ENCODE results near the gene RBM4B.
A peak's percentile ranks its signal among the peaks of the same experiment; 100 is the strongest.

Gene RBM4B

DNA sequence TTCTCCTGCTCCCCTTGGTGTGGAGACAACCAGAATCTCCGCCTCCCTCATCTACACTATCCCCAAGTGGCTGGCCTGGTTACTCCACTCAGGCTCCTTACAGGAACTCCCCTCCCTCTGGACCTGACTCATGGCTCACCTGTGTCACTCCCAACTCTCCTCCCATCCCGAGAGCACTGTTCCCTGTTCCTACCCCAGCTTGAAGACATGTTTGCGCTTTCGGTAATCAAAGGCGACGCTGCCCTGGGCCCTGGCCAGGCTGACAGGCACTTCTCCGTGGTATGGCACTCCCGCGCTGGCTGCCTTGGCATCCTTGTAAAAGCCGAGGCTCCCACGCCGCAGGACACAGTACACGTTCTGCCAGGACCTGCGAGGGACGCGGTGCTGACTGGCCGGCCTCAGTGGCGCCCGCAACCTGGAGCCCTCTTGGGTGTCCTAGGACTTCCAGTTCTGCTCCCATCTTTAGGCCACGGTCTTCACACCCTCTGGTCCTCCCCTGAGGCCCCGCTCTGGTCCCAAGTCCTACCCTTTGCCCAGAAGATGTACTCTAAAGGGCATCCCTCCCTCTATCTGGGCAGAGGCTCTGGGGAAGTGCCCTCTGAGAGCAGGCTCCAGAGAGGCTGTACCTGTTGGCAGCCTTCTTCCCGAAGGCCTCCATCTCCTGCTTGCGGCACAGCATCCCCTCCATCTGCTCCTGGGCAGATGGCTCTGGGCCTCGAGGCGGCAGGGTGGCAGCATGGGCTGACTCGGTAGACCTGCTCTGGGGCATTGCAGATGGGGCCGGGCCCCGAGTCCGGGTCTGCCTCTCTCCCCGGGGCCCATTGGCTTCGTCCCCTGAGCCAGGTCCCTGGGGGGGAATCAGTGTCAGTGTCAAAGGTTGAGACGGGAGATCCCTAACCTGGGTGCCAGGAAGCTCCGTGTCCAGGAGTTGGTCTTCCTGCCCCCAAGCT lies 9.4 kb upstream of the RBM4B start:
- no peak for DNase-seq

DNA sequence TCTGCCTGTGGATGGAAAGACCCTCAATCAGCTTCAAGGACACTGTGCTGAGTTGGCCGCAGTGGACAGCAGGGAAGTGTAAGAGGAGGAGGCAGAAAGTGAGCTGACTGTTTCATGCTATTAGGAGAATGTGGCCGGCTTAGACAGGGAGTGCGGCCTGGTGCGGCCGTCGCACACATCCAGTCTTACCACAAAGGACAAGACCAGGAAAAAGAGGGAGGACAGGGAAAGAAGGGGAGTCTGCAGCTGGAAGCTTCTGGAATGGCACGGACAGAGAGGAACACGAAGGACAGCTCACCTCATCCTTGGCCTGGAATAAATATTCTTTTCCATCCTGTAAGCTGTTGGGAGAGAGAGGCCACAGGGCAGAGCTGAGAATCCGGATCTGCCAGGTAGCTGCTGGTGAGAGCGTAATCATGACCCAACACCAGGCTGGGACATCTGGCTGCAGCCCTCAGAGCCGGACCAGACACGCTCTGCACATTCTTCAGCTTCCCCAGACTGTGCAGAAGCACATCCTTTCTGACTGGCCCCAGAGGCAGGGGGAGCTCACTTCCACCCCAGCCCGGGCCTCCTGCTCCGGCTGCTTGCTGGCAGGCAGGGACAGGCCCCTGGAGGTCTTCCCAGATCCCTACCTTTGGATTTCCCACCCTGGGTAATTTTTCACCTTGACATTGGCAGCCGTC lies 8.6 kb upstream of the RBM4B start:
- no peak for DNase-seq

DNA sequence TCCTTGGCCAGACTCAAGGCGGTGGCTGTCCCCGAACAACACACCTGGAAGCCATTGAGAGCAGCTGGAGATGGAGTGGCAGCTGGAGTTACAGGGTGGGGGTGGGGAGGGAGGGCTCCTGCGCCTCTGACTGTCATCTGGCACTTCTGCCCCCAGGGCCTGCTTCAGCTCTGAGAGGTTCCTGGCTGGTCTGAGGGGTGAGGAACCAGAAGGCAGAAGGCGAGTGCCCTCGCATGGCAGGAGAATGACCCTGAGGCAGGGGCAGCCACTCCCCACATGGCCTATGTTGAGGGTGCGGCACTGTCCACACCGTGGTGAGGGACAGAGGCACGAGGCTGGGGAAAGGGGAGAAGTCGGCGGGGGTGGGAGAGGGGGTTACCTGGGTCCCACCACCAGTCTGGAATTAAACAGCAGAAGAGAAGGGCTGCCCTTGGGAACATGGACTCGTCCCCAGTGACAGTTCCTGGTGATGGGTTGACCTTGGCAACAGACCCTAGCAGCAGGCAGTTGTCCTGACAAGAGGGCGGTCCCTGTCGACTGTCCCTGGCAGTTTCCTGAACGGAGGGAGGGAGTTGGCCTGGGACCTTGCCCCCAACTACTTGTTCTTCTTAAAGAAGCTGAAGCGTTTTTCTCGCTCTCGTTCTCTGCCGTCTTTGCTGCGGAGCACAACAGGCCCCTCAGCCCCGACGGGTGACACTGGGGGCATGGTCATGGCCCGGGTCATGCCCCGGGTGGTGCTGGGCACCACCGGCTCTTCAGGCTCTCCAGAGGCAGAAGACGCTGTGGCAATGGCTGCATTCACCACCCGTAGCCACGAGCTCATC lies 7.8 kb upstream of the RBM4B start:
- DNase-seq = no peak

DNA sequence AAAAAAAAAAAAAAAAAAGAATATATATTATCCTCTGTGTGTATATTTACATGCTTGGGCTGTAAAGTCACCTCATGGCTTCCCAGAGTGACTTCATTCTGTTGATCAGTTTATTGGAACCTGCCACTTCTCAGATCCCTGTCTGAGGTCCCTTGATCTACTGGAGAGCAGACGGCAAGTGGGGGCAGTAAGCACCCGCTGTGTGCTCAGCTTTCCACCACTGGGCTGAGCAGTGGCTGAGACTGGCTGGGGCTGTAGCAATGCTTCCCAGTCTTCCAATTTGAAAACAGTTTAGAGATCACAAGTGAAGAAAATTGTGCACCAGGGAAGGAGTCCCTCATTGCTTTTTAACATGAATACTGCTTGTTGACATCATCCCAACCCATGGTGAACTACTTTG lies 6.9 kb upstream of the RBM4B start:
- no peak for DNase-seq

GRCh38 chr11:66683877-66684276 lies 6.2 kb upstream of the RBM4B start:
- no peak for DNase-seq

GRCh38 chr11:66680966-66681645 lies 3.4 kb upstream of the RBM4B start:
- no peak for DNase-seq

- peak in 2 of 4 experiments; percentile 5 to 6 for DNase-seq
Measured at GRCh38 chr11:66676931-66677598, 622 bp downstream of the RBM4B start.

DNA sequence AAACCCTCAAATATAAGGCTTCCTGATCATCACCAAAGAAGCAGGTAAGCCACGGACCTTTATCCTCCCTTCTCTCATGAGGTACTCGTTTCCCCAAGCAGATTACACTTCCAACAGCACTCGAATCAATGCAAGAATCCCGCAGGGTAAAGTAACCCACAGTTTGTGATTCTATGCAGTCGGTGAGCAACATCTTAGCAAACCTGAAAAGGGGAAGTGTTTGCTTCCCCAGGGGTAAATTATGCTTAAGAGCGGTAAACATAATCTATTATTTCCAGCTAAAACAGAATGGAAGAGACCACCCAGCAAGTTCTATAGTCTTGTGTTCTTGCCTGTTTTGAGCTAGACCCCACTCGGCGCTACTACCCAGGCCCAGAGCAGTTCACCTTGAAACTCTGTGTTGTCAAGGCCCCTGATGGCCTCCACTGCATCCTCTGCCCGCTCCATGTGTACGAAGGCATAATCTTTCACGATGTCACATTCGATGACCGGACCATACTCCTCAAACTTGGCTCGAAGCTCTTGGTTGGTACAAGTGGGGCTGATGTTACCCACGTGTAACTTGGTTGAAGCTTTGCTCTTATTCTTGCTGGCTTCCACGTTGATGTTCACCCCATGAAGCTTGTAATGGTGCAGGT lies 1.3 kb downstream of the RBM4B start:
- DNase-seq = peak; percentile 16 to 46 (median 30)

- no peak for DNase-seq
Measured at GRCh38 chr11:66674964-66675602, 2.6 kb downstream of the RBM4B start.

DNA sequence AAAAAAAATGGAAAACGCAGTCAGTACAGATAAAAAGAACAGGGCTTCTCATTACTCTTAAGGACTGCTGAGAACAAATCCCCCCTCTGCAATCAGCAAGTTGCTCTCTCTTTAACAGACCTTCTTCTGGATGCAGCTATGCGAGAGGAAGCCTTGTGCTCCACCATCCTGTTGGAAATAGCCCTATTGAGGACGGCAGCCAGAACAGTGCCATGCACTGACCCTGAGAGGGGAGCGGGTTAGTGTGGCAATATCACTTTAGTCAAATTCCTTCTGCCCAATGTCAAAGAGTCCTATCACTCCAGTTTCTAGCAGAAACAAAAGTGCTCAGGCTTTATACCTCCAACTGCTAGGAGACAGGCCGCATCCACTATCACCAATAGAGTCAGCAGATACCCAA lies 6.9 kb downstream of the RBM4B start:
- no peak for DNase-seq

GRCh38 chr11:66665369-66665768 lies 12.3 kb downstream of the RBM4B start:
- DNase-seq = no peak

GRCh38 chr11:66663741-66664296 lies 13.9 kb downstream of the RBM4B start:
- DNase-seq = no peak

DNA sequence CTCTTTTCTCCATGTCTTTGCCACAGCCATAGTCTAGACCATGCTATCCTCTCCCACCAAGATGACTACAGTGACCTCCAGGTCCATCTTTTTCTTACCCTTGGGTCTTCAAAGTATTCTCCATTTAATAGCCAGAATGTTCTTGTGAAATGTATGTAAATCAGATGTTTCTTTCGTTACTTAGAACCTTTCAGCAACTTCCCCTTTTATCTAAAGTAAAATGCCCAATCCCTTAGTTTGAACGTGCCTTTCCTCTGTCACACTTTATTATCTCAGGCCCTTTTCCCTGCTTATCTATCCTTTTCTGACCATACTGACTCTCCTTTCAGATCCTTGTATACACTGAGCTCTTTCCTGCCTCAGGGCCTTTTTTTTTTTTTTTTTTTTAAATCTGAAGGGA lies 17.9 kb downstream of the RBM4B start:
- DNase-seq = peak in 2 of 4 experiments; percentile 49 to 55

DNA sequence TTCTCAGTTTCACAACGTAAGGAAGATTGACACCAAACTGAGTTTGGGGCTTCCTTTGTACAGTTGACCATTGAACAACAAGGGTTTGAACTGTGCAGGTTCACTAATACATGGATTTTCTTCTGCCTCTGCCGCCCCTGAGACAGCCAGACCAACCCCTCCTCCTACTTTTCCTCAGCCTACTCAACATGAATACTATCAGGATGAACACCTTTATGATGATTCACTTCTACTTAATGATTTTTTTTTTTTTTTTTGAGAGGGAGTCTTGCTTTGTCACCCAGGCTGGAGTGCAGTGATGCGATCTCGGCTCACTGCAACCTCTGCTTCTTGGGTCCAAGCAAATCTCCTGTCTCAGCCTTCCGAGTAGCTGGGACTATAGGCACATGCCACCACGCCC lies 24.6 kb downstream of the RBM4B start:
- DNase-seq = no peak

DNA sequence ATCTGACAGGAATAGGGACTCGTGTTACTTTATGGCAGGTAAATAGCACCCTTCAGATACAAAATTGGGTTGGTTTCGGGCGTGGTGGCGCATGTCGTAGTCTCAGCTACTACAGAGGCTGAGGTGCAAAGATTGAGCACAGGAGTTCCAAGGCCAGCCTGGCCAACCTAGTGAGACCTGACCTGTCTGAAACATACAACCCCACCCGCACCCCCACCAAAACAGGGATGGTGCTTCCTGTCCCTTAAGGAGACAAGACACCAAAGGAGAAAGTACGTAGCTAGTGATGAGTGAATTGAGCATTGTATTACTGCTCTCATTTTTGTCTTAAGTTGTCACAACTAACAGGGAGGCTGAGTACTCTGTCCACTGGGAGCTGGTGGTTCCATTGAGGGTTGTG lies 25.0 kb downstream of the RBM4B start:
- DNase-seq = no peak

DNA sequence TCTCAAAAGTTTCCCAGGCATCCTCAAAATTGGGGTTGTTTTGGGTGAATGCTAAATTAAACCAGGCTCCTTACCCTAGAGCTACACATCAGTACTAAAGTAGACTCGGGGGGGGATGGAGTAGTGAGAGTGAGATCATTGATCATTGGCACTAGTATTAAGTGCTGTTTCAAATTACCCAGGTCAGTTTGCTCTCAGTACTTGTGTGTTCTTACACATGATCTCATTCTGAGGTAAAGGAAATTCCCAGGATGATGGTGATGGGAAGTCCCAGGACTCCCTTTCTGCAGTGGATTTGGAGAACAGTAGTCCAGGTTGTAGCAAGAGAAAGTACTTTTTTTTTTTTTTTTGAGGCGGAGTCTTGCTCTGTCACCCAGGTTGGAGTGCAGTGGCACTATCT lies 26.7 kb downstream of the RBM4B start:
- no peak for DNase-seq

DNA sequence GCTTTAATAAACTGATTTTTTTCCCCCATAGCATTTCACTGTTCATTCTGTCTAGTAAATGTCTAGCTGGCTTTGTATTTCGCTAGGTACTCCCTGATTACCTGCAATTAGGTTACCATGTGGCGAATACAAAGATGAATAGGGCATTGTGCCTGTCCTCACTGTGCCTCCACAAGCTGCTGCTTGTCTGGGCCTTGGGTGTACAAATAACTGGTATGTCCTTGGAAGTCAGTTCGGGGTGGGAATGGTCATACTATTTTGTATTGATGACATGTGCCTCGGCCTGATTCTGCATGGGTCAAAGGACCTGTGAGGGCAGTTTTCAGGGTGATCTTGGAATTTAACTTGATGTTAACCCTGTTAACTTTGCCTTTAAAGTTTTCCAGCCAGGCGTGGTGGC lies 27.8 kb downstream of the RBM4B start:
- no peak for DNase-seq

- peak in 3 of 4 experiments; percentile 17 to 38 (median 17) for DNase-seq
Measured at GRCh38 chr11:66646828-66647227, 30.9 kb downstream of the RBM4B start.

DNA sequence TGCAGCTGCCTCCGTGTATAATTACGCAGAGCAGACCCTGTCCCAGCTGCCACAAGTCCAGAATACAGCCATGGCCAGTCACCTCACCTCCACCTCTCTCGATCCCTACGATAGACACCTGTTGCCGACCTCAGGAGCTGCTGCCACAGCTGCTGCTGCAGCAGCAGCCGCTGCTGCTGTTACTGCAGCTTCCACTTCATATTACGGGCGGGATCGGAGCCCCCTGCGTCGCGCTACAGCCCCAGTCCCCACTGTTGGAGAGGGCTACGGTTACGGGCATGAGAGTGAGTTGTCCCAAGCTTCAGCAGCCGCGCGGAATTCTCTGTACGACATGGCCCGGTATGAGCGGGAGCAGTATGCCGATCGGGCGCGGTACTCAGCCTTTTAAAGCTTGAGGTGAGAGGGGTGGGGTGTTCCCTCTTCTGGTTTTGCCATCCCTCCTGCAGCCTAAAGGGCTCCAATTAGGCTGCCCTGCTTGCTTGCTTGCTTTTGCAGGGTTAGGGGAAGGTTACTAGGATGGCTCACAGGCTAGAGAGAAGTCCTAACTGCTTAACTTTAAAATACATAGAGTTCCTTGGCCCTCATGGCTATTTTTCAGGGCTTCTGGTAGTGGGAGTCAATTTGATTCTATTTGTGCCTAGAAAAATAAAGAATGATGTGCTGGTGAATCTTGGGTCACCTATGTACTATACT lies 33.8 kb downstream of the RBM4B start:
- DNase-seq = no peak

DNA sequence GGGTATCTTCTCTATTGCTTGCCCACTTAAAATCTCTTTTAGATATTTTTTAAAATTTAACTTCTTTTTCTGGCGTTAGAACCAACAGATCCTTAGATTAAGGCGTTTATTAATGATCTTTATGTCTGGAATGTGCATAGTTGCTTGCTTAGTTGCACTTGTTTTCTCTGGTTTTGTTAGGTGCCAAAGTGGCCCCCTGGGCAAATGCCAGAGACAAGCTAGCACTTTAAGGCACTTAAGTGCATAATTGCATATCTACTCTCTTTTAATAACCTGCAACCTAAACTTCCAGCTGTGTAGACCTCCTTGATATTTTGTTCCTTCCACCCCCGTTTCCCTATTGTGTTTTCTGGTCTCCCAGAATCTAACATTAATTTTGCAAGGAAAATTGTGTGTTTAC lies 35.9 kb downstream of the RBM4B start:
- DNase-seq = no peak

All from suppressor macrophage (primary cell).